Activated T-cell treated with anti-CD3 and anti-CD28 coated beads, Interleukin-2, amount 50 U/mL, for 24 hours (primary cell): ENCODE measurements around the gene ELANE.

Source experiments
- DNase-seq: peaks from one replicate; pipeline ENCODE4 v3.0.0-alpha.2; 2020
- H3K27ac Mint-ChIP-seq: 2 replicates; pipeline ENCODE4 v1.8.0; 2020; ENCODE audit warnings: mild to moderate bottlenecking, mixed read lengths
- H3K27me3 Mint-ChIP-seq: 2 replicates; pipeline ENCODE4 v1.8.0; 2020; ENCODE audit warnings: mixed read lengths
- H3K36me3 Mint-ChIP-seq: 2 replicates; pipeline ENCODE4 v1.8.0; 2020; ENCODE audit warnings: low read depth, mixed read lengths
- H3K4me1 Mint-ChIP-seq: 2 replicates; pipeline ENCODE4 v1.8.0; 2020; ENCODE audit warnings: low read depth, mixed read lengths
- H3K4me3 Mint-ChIP-seq: 2 replicates; pipeline ENCODE4 v1.8.0; 2020; ENCODE audit warnings: mild to moderate bottlenecking, moderate library complexity, mixed read lengths
- H3K9me3 Mint-ChIP-seq: 2 replicates; pipeline ENCODE4 v1.8.0; 2020; ENCODE audit warnings: mixed read lengths

ELANE gene

GRCh38 chr19:858868-859843 lies 7.1 kb downstream of the ELANE start, which contains the start of gene CFD:
Gene CFD (plus strand): TSS chr19:859664. CDS start chr19:859690, 26 bp downstream.
- peak within 1 kb of the TSS; percentile 41 for H3K4me3 Mint-ChIP-seq
- no peak for DNase-seq
- H3K27me3 Mint-ChIP-seq = peaks cover 12% of the 10 kb centered on the region
- no peaks in the 10 kb centered on the region for H3K9me3 Mint-ChIP-seq
- no peaks in the 10 kb centered on the region for H3K36me3 Mint-ChIP-seq
- peaks cover 14% of the 10 kb centered on the region for H3K4me1 Mint-ChIP-seq
- no peak within 1 kb of the TSS for H3K27ac Mint-ChIP-seq

- Mint-ChIP-seq H3K4me3 (no peak overlapping the region), H3K27ac (no peak overlapping the region)
Measured at GRCh38 chr19:861141-861755, 9.1 kb downstream of the ELANE start.

GRCh38 chr19:861756-862580 lies 9.9 kb downstream of the ELANE start:
- Mint-ChIP-seq H3K9me3 (no peaks in the 10 kb centered on the region), H3K27ac (no peak overlapping the region), H3K36me3 (peaks cover 2% of the 10 kb centered on the region), H3K27me3 (peaks cover 12% of the 10 kb centered on the region), H3K4me1 (peaks cover 15% of the 10 kb centered on the region), H3K4me3 (no peak overlapping the region)
- DNase-seq = peak; percentile 80

More at GRCh38 chr19:861141-861755, 9.1 kb downstream of the ELANE start:
- no peak for DNase-seq
- Mint-ChIP-seq H3K27me3 (peaks cover 12% of the 10 kb centered on the region), H3K36me3 (peaks cover 2% of the 10 kb centered on the region), H3K4me1 (peaks cover 15% of the 10 kb centered on the region), H3K9me3 (no peaks in the 10 kb centered on the region)

GRCh38 chr19:862581-863314 lies 10.6 kb downstream of the ELANE start:
- DNase-seq = peak; percentile 87

GRCh38 chr19:863315-863620 lies 11.2 kb downstream of the ELANE start:
- DNase-seq = no peak
- Mint-ChIP-seq H3K27ac (no peak overlapping the region), H3K9me3 (no peaks in the 10 kb centered on the region), H3K4me1 (peaks cover 15% of the 10 kb centered on the region), H3K4me3 (peak overlapping the region; percentile 49), H3K27me3 (peaks cover 10% of the 10 kb centered on the region), H3K36me3 (peaks cover 12% of the 10 kb centered on the region)

More at GRCh38 chr19:862581-863314, 10.6 kb downstream of the ELANE start:
- peaks cover 12% of the 10 kb centered on the region for H3K27me3 Mint-ChIP-seq
- H3K4me3 Mint-ChIP-seq = peak overlapping the region; percentile 49
- H3K36me3 Mint-ChIP-seq = peaks cover 8% of the 10 kb centered on the region
- H3K9me3 Mint-ChIP-seq = no peaks in the 10 kb centered on the region
- peaks cover 15% of the 10 kb centered on the region for H3K4me1 Mint-ChIP-seq
- no peak overlapping the region for H3K27ac Mint-ChIP-seq

- Mint-ChIP-seq H3K36me3 (peaks cover 28% of the 10 kb centered on the region), H3K4me3 (no peak overlapping the region), H3K27me3 (no peaks in the 10 kb centered on the region), H3K9me3 (no peaks in the 10 kb centered on the region), H3K27ac (no peak overlapping the region), H3K4me1 (peaks cover 17% of the 10 kb centered on the region)
- DNase-seq = no peak
Measured at GRCh38 chr19:866769-867300, 14.7 kb downstream of the ELANE start.

- no peak overlapping the region for H3K4me3 Mint-ChIP-seq
Measured at GRCh38 chr19:867301-867793, 15.2 kb downstream of the ELANE start.

GRCh38 chr19:867855-868457 lies 15.9 kb downstream of the ELANE start:
- peaks cover 20% of the 10 kb centered on the region for H3K4me1 Mint-ChIP-seq
- H3K9me3 Mint-ChIP-seq = no peaks in the 10 kb centered on the region
- no peak for DNase-seq
- H3K36me3 Mint-ChIP-seq = peaks cover 28% of the 10 kb centered on the region
- no peaks in the 10 kb centered on the region for H3K27me3 Mint-ChIP-seq
- no peak overlapping the region for H3K4me3 Mint-ChIP-seq
- H3K27ac Mint-ChIP-seq = no peak overlapping the region

More at GRCh38 chr19:867301-867793, 15.2 kb downstream of the ELANE start:
- H3K9me3 Mint-ChIP-seq = no peaks in the 10 kb centered on the region
- no peak for DNase-seq
- peaks cover 21% of the 10 kb centered on the region for H3K4me1 Mint-ChIP-seq
- H3K36me3 Mint-ChIP-seq = peaks cover 28% of the 10 kb centered on the region
- no peak overlapping the region for H3K27ac Mint-ChIP-seq
- H3K27me3 Mint-ChIP-seq = no peaks in the 10 kb centered on the region

GRCh38 chr19:868458-869244 lies 16.5 kb downstream of the ELANE start:
- H3K4me1 Mint-ChIP-seq = peaks cover 13% of the 10 kb centered on the region
- no peak overlapping the region for H3K4me3 Mint-ChIP-seq
- no peaks in the 10 kb centered on the region for H3K9me3 Mint-ChIP-seq
- no peak overlapping the region for H3K27ac Mint-ChIP-seq
- peaks cover 28% of the 10 kb centered on the region for H3K36me3 Mint-ChIP-seq
- H3K27me3 Mint-ChIP-seq = no peaks in the 10 kb centered on the region
- no peak for DNase-seq

- H3K4me1 Mint-ChIP-seq = peaks cover 11% of the 10 kb centered on the region
- peaks cover 30% of the 10 kb centered on the region for H3K36me3 Mint-ChIP-seq
- no peak overlapping the region for H3K27ac Mint-ChIP-seq
- DNase-seq = no peak
- H3K4me3 Mint-ChIP-seq = no peak overlapping the region
- no peaks in the 10 kb centered on the region for H3K9me3 Mint-ChIP-seq
- H3K27me3 Mint-ChIP-seq = no peaks in the 10 kb centered on the region
Measured at GRCh38 chr19:869245-870177, 17.4 kb downstream of the ELANE start.

GRCh38 chr19:870314-870713 lies 18.2 kb downstream of the ELANE start:
- Mint-ChIP-seq H3K27ac (peak overlapping the region; percentile 50), H3K4me3 (no peak overlapping the region), H3K27me3 (no peaks in the 10 kb centered on the region), H3K36me3 (peaks cover 35% of the 10 kb centered on the region), H3K9me3 (no peaks in the 10 kb centered on the region), H3K4me1 (peaks cover 10% of the 10 kb centered on the region)
- DNase-seq = no peak

GRCh38 chr19:870963-871401 lies 18.9 kb downstream of the ELANE start:
- DNase-seq = no peak
- Mint-ChIP-seq H3K27me3 (no peaks in the 10 kb centered on the region), H3K27ac (no peak overlapping the region), H3K9me3 (no peaks in the 10 kb centered on the region), H3K36me3 (peaks cover 39% of the 10 kb centered on the region), H3K4me1 (peaks cover 10% of the 10 kb centered on the region), H3K4me3 (no peak overlapping the region)
